ENCODE data around the gene TMC5. TPM values are rescaled to one million over a fixed set of nuclear protein-coding genes. Genes with fewer than 3 reads are reported as not detected.

Gene TMC5
- total and polyA plus RNA-seq, 2 of the 8 experiments (the other 6 are each of a cell fraction or from before 2014, with no cell fraction given), result 1.6 to 1.8 TPM

DNA sequence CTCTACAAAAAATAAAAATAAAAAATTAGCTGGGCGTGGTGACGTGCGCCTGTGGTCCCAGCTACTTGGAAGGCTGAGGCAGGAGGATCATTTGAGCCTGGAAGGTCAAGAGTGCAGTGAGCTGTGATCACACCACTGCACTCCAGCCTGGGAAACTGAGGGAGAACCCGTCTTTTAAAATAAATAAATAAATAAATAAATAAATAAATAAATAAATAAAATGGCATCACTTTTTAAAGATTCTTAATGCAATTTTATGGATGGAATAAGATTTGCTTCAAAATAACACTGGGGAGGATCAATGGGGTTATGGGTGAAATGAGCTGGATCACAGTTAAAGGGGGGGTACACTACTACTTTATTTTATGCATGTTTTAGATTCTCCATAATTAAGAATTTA, 89.3 kb downstream of the TMC5 start:
- no peaks in the 10 kb centered on the region; the same call in 1 of the 2 replicates for H3K79me1 ChIP-seq (ENCODE audit: low read depth, low read length)
- H3K9me3 ChIP-seq (ENCODE audit: insufficient read depth in 2 of 2, low read depth in 1 of 2, low read length in 1 of 2), result no peaks in the 10 kb centered on the region
- H3K4me3 ChIP-seq (ENCODE audit: extremely low read depth in 1 of 4, insufficient read depth in 2 of 4, low read depth in 3 of 4, low read length in 4 of 4), result no peak overlapping the region
- CTCF ChIA-PET (ENCODE audit: partially characterized antibody), result interaction anchor here (0.8 to 9.0 kb wide), 4 partner anchors 14 to 117 kb away, joined by 3 to 113 read pairs (median 4); no protein-coding TSS in a partner anchor
- DNase-seq (ENCODE audit: low read depth in 1 of 2, low spot score in 2 of 2) (no peak), FAIRE-seq (no peak)
- no peak overlapping the region for H3K9ac ChIP-seq (replicated peaks in 1 of 4; ENCODE audit: extremely low read depth in 1 of 4, low read depth in 3 of 4, low read length in 3 of 4)
- H3K27ac ChIP-seq (ENCODE audit: low read depth, low read length), result no peak overlapping the region
- H3K27me3 ChIP-seq (replicated peaks in 1 of 4; ENCODE audit: control insufficient read depth in 3 of 4, extremely low read depth in 1 of 4, insufficient read depth in 3 of 4, low read length in 3 of 4), result no peaks in the 10 kb centered on the region
- H3K4ac ChIP-seq (replicated peaks; ENCODE audit: insufficient read length, low read depth, low read length), result no peak overlapping the region
- no peak overlapping the region for H4K5ac ChIP-seq (ENCODE audit: insufficient read length, low read depth, low read length)
- no peaks in the 10 kb centered on the region; a peak in 1 of 4 replicates for H3K79me2 ChIP-seq (ENCODE audit: control insufficient read depth in 1 of 2, insufficient read depth in 2 of 2, low read length in 2 of 2)
- H3K56ac ChIP-seq (replicated peaks; ENCODE audit: insufficient read length, low read depth, low read length), result no peak overlapping the region
- no peak overlapping the region for H2AFZ ChIP-seq (ENCODE audit: low read length)
- no peaks in the 10 kb centered on the region for H3K23me2 ChIP-seq (ENCODE audit: low read depth, low read length)
- H4K20me1 ChIP-seq (replicated peaks in 1 of 2; ENCODE audit: control insufficient read depth in 1 of 2, insufficient read depth in 2 of 2, low read length in 2 of 2), result peaks cover 0 to 2% of the 10 kb centered on the region in 2 experiments
- no peaks in the 10 kb centered on the region for H3K4me1 ChIP-seq (replicated peaks in 1 of 4; ENCODE audit: control insufficient read depth in 3 of 4, insufficient read depth in 4 of 4, low read length in 3 of 4)
- H2AK5ac ChIP-seq (ENCODE audit: low read depth, low read length), result no peak overlapping the region
- no peak overlapping the region for H3K23ac ChIP-seq (ENCODE audit: insufficient read length)
- no peak overlapping the region for H4K8ac ChIP-seq (ENCODE audit: extremely low read depth, insufficient read depth, low read length)
- H4K91ac ChIP-seq (replicated peaks; ENCODE audit: insufficient read length, low read length), result no peak overlapping the region
- no peak overlapping the region for H2BK15ac ChIP-seq (ENCODE audit: low read length)
- H2BK12ac ChIP-seq (ENCODE audit: low read depth, low read length), result no peak overlapping the region
- no peak overlapping the region for H3K18ac ChIP-seq (ENCODE audit: extremely low read depth, low read length)
- peaks cover 2 to 59% (median 32%) of the 10 kb centered on the region in 4 experiments; a peak in 7 of 8 replicates for H3K36me3 ChIP-seq (ENCODE audit: control insufficient read depth in 2 of 4, insufficient read depth in 4 of 4, low read length in 3 of 4)
- POLR2A ChIA-PET (ENCODE audit: partially characterized antibody), result interaction anchor here (0.9 kb wide), 1 partner anchor 12 kb away, joined by 3 read pairs; no protein-coding TSS in a partner anchor
- H2BK120ac ChIP-seq (replicated peaks; ENCODE audit: low read depth, low read length), result no peak overlapping the region
- no peak overlapping the region for H3K4me2 ChIP-seq (ENCODE audit: insufficient read depth in 1 of 2, low read depth in 2 of 2, low read length in 2 of 2)
- 86% methylated on average over 4 of the region's 4 CpGs; no CpG with 5 or more reads in 1 of the 2 experiments for WGBS, 2 experiments (ENCODE audit: extremely low coverage in 1 of 2, insufficient coverage in 1 of 2, insufficient read length in 1 of 2, insufficient replicate concordance in 2 of 2, low coverage in 1 of 2, low lambda C conversion rate in 2 of 2, missing lambda C conversion rate in 1 of 2)
- H2BK5ac ChIP-seq (ENCODE audit: low read depth, low read length), result no peak overlapping the region
- no peak overlapping the region for H3K14ac ChIP-seq (ENCODE audit: insufficient read length)
- no peak overlapping the region for H2BK20ac ChIP-seq (ENCODE audit: low read length)
- TF ChIP-seq TBP (IDR thresholded peaks at IDR 0.05; ENCODE audit: low read depth, low read length) (no peak), SIX5 (IDR thresholded peaks at IDR 0.05; ENCODE audit: low read depth, low read length) (no peak), BACH1 (IDR thresholded peaks at IDR 0.05; ENCODE audit: low read length) (no peak), CHD2 (IDR thresholded peaks at IDR 0.05; ENCODE audit: low read length) (no peak), SUZ12 (IDR thresholded peaks at IDR 0.05; ENCODE audit: low read length) (no peak)
